HG03280 (cell line): Measurements from ENCODE around the gene PDE8B.

Source experiments
- ATAC-seq: cut with Tn5 transposase; IDR thresholded peaks from one replicate; pipeline ENCODE4 v1.9.1; 2021; ENCODE audit warnings: mild to moderate bottlenecking, moderate library complexity; ENCODE audit not compliant: unreplicated experiment

Gene PDE8B

DNA sequence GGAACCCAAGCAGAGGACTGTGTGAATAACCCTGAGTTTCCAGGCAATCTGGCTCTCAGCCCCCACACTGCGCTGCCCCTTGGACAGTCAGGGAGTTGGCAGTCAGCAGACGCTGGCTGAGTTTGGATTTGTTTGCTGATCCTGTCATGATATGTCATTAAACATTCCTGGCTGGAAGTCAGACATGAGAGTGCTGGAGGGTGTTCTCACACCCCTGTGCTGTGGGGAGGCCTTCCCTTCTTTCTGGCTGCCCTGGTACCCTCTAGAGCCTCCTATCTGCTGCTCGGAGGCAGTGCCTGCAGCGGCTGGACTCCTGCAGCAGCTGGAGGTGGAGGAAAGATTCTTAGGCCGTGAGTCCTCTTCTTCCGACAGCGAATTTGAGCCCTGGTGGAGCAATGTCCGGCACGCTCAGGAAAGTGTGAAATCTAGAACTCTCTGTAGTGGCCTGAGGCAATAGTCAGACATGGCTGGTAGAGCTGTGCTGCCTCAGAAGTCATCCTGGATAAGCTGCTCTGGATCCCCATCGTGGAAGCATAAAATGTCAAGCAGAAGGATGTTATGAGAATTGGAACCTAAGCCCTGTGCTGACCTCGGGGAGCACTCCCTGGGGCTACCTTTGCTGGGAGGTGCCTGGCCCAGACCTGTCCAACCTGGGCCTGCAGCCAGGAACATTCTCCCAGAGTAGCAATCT lies 72.0 kb downstream of the PDE8B start:
- no peak for ATAC-seq

DNA sequence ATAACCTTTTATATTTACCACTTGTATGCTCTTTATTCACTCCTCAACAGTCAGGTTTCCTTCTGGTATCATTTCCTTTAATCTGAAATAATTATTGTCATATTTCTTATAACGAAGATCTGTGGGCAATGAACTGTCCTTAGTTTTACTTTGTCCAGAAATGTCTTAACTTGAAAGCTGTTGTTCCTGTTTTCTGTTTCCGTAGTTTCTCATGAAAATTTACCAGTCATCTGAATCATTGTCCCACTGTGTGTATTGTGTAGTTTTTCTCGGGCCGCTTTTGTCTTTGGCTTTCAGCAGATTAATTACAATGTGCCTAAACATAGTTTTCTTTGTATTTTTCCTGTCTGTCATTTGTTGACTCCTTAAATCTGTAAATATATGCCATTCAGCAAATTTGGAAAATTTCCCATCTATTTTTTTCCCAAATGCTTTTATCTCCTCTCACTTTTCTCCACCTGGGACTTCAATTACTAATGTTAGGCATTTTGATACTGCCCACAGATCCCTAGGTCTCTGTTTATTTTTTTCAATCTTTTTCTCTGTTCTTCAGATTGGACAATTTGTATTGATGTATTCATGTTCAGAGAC lies 74.9 kb downstream of the PDE8B start:
- ATAC-seq = no peak

DNA sequence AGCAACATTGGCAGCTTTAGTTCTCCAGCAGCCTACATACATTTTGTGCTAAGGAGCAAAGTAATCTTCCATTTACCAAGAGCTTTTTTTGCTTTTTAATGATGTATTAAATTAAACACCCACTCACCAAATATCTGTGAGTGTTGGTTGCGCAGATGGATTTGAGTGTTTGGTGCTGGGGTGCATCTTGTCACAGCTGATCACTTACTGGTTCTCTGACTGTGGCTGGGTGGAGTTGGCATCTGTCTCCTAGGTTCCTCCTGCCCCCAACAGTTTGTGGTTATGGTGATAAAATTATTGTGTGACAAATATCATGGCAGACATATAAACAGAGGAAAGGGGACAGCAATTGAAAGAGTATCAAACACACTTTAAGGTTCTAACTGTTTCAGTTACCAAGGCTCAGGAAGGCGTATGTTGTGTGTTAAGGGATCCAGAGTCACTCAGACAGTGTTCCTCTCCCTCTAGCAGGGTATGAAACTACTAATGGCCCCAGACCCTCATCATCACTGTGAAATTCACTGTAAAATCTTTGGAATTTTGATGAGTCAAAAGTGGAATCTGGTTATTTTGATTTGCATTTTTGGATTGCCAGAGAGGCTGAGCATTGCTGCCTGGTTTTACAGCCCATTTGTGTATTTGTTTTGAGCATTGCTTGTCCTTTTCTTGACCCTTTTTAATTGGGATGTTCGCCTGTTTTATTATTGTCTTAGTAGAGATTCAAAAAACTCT lies 81.7 kb downstream of the PDE8B start:
- no peak for ATAC-seq

GRCh38 chr5:77294185-77294584 lies 83.7 kb downstream of the PDE8B start:
- no peak for ATAC-seq

DNA sequence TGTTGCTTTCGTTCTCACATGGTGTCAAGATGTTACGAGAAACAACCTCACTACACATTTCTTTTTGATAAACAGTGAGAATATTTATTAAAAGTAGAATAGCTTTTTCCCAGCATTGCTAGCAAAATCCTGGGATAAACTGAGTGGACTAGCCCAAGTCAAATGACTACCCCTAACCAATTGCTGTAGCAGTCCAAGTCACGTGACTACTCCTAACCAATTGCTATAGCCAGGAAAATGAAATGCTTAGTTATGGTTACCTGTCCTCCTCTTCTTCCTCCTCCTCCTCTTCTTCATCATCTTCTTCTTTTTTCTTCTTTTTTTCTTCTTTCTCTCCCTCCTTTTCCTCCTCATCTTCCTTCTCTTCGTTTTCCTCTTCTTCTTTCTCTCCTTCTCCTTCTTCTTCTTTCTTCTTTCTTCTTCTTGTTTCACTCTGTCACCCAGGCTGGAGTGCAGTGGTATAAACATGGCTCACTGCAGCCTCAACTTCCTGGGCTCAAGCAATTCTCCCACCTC lies 85.4 kb downstream of the PDE8B start:
- no peak for ATAC-seq

DNA sequence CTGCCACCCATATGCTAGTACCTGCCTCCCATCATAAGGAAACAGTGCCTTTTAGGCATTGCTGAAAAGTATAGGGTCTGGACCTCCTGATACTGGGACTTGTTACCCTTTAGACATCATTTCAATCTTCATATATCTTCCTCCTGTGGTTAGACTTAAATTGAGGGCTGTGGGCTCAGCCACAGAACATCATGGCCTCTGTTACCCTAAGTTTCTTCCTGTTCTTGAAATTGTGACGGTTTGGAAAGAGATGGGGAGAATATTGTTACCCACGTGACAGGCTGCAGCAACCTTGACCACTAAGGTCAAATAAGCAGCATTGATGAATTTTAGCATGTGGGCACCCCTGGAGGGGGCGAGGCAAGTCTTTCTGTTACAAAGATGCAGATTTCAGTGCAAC lies 87.7 kb downstream of the PDE8B start:
- ATAC-seq = no peak

- ATAC-seq = no peak
Observed at GRCh38 chr5:77300451-77300850, 90.0 kb downstream of the PDE8B start.

DNA sequence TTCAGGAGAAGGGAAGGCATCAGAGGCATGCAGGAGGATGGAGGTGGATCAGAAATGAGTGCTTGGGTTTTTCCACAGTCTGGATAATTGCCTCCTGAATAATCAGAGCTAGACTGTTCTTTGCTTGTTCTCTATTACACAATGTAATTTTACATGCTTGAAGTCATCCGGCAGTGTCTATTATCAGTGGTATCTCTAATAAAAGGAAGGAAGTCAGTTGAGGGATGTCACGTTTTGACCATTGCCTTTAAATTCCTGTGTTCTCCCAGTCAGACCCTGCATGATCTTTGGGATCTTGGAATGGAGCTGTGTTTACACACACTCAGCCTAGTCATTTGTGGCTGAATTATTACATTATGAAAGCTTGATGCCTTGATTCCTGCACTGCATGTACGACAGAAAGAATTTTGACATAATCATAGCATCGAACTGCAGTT lies 91.0 kb downstream of the PDE8B start:
- no peak for ATAC-seq

DNA sequence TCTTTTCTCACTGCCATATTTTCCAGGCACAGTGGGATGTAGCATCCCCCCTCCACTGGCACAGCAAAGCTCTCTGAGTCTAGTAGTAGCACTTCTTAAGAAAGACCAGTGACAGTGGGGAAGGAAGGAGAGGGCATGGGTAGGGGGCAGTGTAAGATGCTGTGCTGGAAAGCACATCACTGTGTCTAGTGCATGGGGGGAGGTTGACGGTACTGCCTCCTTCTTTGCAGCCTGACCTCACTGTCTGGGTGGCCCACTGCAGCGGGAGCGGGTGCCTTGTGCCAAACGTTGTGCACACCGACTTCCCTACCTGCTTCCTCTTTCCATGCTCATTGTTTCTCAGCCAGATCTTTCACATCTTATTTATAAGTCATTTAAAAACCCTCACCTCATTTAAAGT lies 91.8 kb downstream of the PDE8B start:
- ATAC-seq = no peak

DNA sequence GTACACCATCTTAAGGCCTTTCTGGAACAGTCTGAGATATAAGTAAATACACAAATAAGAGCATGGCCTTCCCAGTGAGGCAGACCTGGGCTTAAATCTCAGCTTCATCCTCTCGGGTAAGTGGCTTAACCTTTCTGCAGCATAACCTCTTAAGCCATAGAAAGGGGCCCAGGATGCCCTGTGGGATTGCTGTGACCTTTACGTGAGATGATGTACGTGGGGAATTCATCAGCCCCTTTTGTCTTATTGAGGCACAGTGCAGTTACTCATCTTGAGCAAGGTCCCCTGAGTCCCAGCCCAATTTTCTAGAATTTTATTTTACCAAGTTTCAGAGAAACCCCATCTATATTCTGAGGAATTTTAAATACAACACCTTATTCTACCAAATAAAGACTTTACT lies 92.2 kb downstream of the PDE8B start:
- no peak for ATAC-seq

GRCh38 chr5:77304388-77304787 lies 93.9 kb downstream of the PDE8B start:
- ATAC-seq = no peak

DNA sequence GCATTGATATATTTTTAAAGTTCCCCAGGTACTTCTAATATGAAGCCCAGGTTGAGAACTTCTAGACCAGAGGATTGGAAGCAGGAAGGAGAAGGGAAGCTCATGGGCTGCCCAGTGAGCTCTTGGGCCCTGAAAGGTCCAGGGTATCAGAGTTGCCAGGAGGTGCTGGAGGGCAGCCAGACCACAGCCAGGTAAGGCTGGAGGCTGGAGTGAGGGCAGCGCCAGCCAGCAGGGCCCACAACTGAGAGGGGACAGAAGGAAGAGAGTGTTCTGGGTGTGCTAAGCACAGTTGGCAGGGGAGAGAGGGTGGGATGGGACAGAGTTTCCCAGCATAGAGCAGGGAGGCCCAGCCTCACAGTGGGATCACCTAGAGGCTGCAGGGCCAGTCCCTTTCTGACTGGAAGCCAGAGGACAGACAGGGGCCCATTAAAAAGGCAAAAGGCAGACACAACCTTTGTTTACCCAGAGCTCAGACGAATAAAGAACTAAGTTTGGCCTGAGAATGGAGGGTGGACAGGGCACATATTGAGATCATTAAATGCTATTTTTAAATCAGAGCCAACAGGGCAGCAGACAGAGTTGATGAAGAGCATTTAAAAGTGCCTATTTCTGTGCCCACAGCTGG lies 94.9 kb downstream of the PDE8B start:
- ATAC-seq = no peak

DNA sequence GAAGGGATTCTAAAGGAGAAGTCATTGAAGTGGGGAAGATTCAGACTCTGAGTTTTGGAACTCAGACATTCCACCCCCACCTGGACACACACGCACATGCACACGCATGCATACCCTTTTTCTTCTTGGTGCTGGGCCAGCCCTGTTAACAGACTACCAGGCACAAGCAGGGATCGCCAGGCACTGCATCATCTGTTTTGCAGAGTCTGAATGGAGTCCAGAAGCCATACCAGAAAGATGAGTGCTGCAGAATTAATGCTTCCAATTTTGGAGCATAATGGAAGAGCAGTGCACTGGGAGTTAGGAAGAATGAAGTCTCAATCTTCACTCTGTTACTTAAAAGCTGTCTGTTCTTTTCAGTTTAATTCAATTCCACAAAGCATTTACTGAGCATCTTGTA lies 95.5 kb downstream of the PDE8B start:
- no peak for ATAC-seq

GRCh38 chr5:77306531-77306930 lies 96.1 kb downstream of the PDE8B start:
- no peak for ATAC-seq

DNA sequence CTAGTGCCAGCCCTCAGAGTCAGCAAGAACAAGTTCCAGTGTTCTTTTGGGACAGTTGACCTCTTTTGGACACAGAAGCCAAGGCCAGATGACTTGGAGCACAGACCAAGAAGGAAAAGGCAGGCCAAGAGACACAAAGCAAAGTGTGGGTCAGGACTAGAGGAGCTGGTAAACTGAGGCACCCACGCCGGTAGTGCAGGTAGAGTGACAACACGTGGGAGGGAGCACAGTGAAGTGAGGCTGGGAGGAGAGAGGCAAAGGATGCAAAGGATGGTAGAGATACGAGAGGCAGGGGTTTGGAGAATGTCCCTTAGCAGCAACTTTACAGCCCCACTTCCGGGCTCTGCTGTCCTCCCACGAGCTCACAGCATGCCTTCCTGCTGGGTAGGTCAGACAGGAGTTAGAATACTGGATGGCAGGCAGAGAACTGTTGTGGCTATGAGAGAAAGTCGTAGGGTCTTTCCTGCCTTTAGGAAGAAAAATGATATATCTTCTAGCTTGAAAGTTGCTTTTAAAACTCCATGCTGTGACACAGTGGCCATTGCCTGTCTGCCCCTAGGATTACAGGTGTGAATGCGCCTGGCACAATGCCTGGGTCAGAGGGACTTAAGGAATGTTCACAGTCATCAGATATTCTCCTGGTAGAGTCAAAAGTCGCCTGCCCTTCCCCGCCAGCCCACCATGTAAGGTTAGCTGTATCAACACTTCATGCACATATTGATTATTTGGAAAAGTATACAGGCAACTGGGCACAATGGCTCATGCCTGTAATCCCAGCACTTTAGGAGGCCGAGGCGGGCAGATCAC lies 97.9 kb downstream of the PDE8B start:
- no peak for ATAC-seq

DNA sequence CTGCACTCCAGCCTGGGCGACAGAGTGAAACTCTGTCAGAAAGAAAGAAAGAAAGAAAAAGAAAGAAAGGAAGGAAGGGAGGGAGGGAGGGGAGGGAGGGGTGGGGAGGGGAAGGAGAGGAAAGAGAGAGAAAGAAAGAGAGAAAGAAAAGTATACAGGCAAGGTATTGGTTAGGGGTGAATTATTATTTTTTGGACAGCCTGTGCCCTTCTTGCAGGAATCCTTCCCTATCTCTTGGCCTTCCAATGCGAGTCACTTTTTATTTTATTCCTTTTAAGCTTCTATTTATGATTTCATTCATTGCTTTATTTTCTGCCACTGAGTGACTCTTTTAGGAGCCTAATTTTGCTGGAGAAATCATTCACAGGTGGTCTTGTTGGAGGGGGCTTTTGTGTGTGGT lies 98.7 kb downstream of the PDE8B start:
- no peak for ATAC-seq

DNA sequence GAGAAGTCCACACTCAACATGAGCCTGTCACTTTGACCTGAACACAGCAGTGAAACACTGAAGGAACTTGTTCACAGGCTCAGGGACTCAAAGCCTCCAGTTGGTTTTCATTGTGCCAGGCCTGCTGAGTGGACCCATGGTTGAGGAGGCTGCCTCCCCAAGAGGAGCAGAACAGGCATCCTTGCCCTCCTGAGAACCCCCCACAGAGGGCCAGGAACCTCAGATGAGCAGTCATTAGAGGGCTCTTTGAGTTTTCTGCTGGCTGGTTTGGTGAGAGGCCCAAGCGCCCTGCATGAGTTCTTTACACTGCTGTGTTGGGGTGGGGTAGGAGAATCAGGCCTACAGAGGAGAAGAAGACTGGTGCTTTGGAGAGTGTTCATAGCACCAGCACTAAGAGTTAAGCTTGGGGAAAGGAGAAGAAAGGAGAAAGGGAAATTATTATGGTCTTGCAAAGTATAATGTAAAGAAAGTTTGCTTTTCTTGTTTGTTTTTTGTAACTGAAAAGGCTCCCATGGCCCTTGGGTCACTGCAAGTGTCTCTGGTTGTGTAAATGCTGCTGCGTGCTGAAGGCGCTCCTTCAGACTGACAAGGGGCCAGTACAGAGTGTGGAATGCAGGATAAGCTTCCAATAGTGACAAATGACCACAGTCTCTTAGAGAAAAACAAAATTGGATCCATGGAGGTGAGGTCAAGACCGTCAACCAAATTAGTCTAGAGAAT lies 100.2 kb downstream of the PDE8B start:
- ATAC-seq = no peak

DNA sequence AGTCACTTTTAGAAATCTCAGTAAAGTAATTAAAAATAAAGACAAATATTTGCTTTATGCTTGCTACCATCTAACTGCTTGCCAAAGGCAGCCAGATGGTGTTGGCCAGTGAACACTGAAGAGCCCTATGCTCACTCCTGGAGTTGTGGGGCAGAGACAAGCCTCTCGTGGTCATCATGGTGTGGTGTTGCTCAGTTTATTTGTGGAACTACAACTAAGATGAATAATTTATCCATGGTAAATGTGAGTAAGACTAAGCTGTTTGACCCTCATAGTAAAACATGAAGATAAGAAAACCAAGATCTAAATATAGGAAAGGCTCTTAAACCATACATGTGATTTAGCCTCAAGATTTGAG lies 100.7 kb downstream of the PDE8B start:
- ATAC-seq = no peak

DNA sequence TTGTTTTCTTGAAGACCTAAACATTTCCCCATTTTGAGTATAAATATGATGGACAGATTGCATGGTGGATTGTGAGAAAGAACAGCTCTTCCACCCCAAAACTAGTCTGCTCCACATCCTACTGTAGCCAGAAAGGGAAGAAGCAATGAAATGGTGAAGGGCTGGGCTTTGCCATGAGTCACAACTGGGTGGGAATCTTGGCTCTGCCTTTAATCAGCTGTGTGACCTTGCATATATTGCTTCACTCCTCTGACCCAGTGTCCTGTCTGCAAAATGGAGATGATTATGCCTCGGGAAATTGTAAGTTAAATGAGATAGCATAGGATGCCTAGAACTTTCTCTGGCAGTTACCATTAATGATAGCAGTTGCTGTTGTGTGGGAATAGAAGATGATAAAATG lies 101.9 kb downstream of the PDE8B start:
- ATAC-seq = no peak
